Psoas muscle (tissue), 8 donors: ENCODE measurements around the gene FNDC5. TPM values are rescaled to one million over a fixed set of nuclear protein-coding genes. Genes with fewer than 3 reads are reported as not detected.

Experiments
- ATAC-seq, 4 donors: fragments of 200-7000 bp; cut with Tn5 transposase; one replicate each; pipeline ENCODE4 v1.9.1; 2020; ENCODE audit warnings: moderate library complexity in 3 of 4, mild to moderate bottlenecking in 2 of 4
- DNase-seq, 2 donors: peaks; one replicate each; pipeline ENCODE4 v3.0.0-alpha.2; 2020
- H3K27ac ChIP-seq: fragments of 200-600 bp; one replicate; pipeline ENCODE4 v1.8.0; 2022
- H3K27me3 ChIP-seq, 3 donors: fragments of 200-600 bp in 1 of 3; one replicate each; pipeline versions ENCODE4 v1.6.1 to v1.8.0; 2013 to 2022; ENCODE audit warnings: low read length in 2 of 3, mild to moderate bottlenecking in 2 of 3, moderate library complexity in 1 of 3; ENCODE audit not compliant: insufficient read depth in 3 of 3
- H3K36me3 ChIP-seq, 2 donors: fragments of 200-600 bp in 1 of 2; one replicate each; pipeline versions ENCODE4 v1.6.1 to v1.8.0; 2013 to 2022; ENCODE audit warnings: low read depth in 1 of 2, mild to moderate bottlenecking in 1 of 2, moderate library complexity in 1 of 2; ENCODE audit not compliant: insufficient read depth in 1 of 2
- H3K4me1 ChIP-seq: fragments of 200-600 bp; one replicate; pipeline ENCODE4 v1.8.0; 2022
- H3K4me3 ChIP-seq: fragments of 200-600 bp; one replicate; pipeline ENCODE4 v1.8.0; 2022; ENCODE audit warnings: mild to moderate bottlenecking
- H3K9me3 ChIP-seq: fragments of 200-600 bp; one replicate; pipeline ENCODE4 v1.8.0; 2022
- WGBS, 3 donors: extraction: QIAGEN DNeasy Blood & Tissue Kit; methylation state at CpG; one replicate each; pipeline versions ENCODE4 v1.1.6 to v1.1.7; 2013; 5-methylcytosine and 5-hydroxymethylcytosine counted together
- intact Hi-C, 2 donors: fragments of 100-400 bp; cut with DNase I; formaldehyde crosslinking; loops; one replicate each; pipeline versions ENCODE4 v1.11.0 to v1.14.2; 2022
- polyA plus RNA-seq, 3 donors: library from polyadenylated mRNA; stranded (reverse); fragments of 200-250 nt; gene quantifications; one replicate each; pipeline ENCODE4 v1.2.3, GENCODE V29; 2013
- total RNA-seq, 4 donors: library from RNA; stranded (reverse); fragmentation: NEBNext Ultra II Directional in 2 of 4; extraction: Animal tissue kit (Norgen Biotek cat#: 25700) in 2 of 4; gene quantifications; one replicate each; pipeline versions ENCODE4 v1.2.1 to v1.2.4, GENCODE V29; 2021 to 2023
- TF ChIP-seq, protein P1 (sequence below): fragments of 200-600 bp; IDR thresholded peaks from one replicate; pipeline ENCODE4 v1.8.0; 2022; ENCODE audit warnings: antibody characterized with exemption
- donor health status: healthy with polysubstance abuse.
- donor health status: DM: no; HTN: no; CAD: no; lungs with moderate emphysema.
- donor health status: Bipolar disorder and iron deficiency.
- donor health status: healthy.
- donor health status: DM: yes; HTN: yes; CAD: no.
- donor health status: DM: no; HTN: no; CAD: no.
- donor health status: DM: no; HTN: no; CAD: no.
- donor health status: DM: yes; HTN: yes; CAD: no.

The FNDC5 gene
- total and polyA plus RNA-seq, 7 donors, result 72.8 to 184 (median 91.6) TPM

- no peaks in the 10 kb centered on the region for H3K36me3 ChIP-seq
- peak; percentile 46 to 72 for DNase-seq
- peak within 1 kb of the TSS; percentile 6 for H3K27ac ChIP-seq
- ATAC-seq, result peak; percentile 67 to 85 (median 80)
- H3K27me3 ChIP-seq, result peaks cover 0 to 13% (median 7%) of the 10 kb centered on the region in 3 donors
- TF ChIP-seq, protein P1, sequence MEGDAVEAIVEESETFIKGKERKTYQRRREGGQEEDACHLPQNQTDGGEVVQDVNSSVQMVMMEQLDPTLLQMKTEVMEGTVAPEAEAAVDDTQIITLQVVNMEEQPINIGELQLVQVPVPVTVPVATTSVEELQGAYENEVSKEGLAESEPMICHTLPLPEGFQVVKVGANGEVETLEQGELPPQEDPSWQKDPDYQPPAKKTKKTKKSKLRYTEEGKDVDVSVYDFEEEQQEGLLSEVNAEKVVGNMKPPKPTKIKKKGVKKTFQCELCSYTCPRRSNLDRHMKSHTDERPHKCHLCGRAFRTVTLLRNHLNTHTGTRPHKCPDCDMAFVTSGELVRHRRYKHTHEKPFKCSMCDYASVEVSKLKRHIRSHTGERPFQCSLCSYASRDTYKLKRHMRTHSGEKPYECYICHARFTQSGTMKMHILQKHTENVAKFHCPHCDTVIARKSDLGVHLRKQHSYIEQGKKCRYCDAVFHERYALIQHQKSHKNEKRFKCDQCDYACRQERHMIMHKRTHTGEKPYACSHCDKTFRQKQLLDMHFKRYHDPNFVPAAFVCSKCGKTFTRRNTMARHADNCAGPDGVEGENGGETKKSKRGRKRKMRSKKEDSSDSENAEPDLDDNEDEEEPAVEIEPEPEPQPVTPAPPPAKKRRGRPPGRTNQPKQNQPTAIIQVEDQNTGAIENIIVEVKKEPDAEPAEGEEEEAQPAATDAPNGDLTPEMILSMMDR, result no peak
- 1 to 2% (median 1%) methylated on average over 45 to 92 of the region's 92 CpGs for WGBS, 3 donors
- intact Hi-C loops, result no loop called here
- no peaks in the 10 kb centered on the region for H3K9me3 ChIP-seq
- peak within 1 kb of the TSS; percentile 72 for H3K4me3 ChIP-seq
- no peaks in the 10 kb centered on the region for H3K4me1 ChIP-seq
Measured at GRCh38 chr1:32900956-32901822, 30.5 kb upstream of the FNDC5 start, which contains the start of gene TMEM54. TSS of gene TMEM54 (minus strand) at chr1:32901389. CDS start at chr1:32901238, 151 bp downstream.

- WGBS, 3 donors, result 18 to 19% (median 18%) methylated on average over 20 to 22 of the region's 22 CpGs
- DNase-seq (no peak), ATAC-seq (peak in 3 of 4 donors; percentile 7 to 32 (median 16))
- H3K4me3 ChIP-seq, result peak overlapping the region; percentile 72
- H3K36me3 ChIP-seq, result no peaks in the 10 kb centered on the region
- H3K4me1 ChIP-seq, result no peaks in the 10 kb centered on the region
- peaks cover 0 to 13% (median 7%) of the 10 kb centered on the region in 3 donors for H3K27me3 ChIP-seq
- H3K9me3 ChIP-seq, result no peaks in the 10 kb centered on the region
- intact Hi-C loops, result no loop called here
- TF ChIP-seq, protein P1, result no peak
- no peak overlapping the region for H3K27ac ChIP-seq
Measured at GRCh38 chr1:32900371-32900955, 29.8 kb upstream of the FNDC5 start.

GRCh38 chr1:32899586-32900296 lies 29.0 kb upstream of the FNDC5 start:
- ATAC-seq (no peak), DNase-seq (no peak)
- Histone ChIP-seq H3K36me3 (no peaks in the 10 kb centered on the region), H3K4me1 (no peaks in the 10 kb centered on the region), H3K27ac (no peak overlapping the region), H3K4me3 (no peak overlapping the region), H3K27me3 (peaks cover 0 to 13% (median 7%) of the 10 kb centered on the region in 3 donors), H3K9me3 (no peaks in the 10 kb centered on the region)
- intact Hi-C loops, result no loop called here
- WGBS, 3 donors, result 53 to 67% (median 56%) methylated on average over 6 to 7 of the region's 7 CpGs
- TF ChIP-seq, protein P1, result no peak

DNA sequence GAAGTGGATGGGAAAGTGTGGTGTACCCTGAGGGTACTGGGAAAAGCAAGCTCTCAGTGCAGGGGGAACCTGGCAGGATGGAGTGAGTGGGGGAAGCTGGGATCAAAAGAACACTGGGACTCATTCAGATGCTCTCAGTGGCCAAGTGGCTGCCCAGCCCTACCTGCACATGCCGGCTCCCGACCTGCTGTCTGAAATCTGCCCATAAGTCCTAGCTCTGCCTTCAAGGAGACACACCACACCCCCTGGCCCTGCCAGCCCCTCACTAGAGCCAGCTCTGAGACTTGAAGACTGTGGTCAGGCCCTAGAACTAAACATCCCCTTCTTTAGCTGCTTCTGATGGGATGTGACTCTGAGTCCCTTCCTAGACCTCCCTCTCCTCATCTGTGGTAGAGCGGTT lies 28.2 kb upstream of the FNDC5 start:
- Histone ChIP-seq H3K9me3 (no peaks in the 10 kb centered on the region), H3K27me3 (peaks cover 0 to 14% (median 7%) of the 10 kb centered on the region in 3 donors), H3K4me3 (no peak overlapping the region), H3K4me1 (no peaks in the 10 kb centered on the region), H3K27ac (no peak overlapping the region), H3K36me3 (no peaks in the 10 kb centered on the region)
- WGBS, 3 donors, result 91 to 92% (median 92%) methylated on average over 3 of the region's 3 CpGs
- ATAC-seq, result no peak
- no peak for DNase-seq
- intact Hi-C loops, result no loop called here
- TF ChIP-seq, protein P1, result no peak
